HG03565 (cell line): Measurements from ENCODE around the gene FAAP100.
"Not testable (repeated sequence)": the region's sequence is repeated elsewhere in the genome, so short reads cannot be mapped to it uniquely, and the experiment has no call there.

ENCODE experiments used
- ATAC-seq: cut with Tn5 transposase; IDR thresholded peaks from one replicate; pipeline ENCODE4 v1.9.1; 2021; ENCODE audit warnings: mild to moderate bottlenecking, moderate library complexity; ENCODE audit not compliant: unreplicated experiment

The FAAP100 gene

DNA sequence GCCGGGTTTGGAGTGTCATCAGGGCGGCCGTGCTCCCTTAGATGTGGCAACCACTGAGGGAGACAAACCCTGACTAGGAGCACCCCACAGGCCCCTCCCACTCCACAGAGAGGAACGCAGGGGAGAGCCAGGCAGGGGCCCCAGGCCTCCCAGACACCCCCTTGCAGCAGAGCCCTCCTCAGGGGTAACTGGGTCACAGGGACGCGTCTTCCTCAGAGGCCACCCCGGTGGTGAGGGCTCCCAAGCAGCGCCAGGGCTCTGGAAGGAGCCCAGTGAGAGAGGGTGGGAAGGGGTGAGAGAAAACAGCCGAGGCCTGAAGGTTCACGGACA, 12.6 kb downstream of the FAAP100 start:
- ATAC-seq = no peak

DNA sequence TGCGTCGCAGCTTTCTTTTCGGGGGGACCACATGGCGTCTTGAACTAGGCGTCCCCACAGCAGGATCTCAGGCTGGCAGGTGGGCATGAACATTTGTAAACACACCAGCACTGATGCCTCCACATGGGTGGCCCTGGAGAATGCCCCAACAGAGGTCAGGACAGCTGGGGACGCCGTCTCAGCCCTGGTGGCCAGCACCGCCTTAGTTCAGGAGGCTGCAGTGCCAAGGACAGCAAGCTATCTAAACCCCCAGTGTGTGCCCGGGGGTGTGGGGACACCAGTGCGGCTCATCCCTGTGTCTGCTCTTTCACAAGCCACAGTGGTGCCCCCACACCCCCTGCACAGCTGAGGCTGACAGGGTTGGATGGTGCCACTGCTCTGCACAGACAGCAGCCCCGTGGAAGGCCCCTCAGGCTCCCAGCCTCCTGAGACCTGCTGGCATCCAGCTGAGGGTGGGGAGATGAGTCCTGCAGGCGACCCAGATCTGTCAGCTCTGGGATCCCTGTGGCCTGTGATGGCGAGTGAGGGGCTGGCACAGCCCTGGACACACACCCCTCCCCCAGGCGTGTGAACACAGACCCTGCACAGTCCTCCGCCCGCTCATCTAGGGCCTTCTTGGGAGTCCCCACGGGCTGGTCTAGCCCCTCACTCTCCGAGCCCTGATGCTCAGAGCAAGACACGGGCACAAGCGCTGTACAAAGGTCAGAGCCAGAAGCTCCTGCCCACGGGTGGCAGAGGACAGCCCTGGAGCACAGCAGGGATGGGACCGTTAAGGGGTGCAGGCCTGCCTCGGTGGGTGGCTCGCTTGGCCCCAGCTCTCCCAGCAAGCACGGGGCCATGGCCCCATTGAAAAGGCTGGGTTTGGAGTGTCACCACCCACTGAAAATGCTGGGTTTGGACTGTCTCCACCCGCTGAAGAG, 13.2 kb downstream of the FAAP100 start:
- ATAC-seq = no peak

DNA sequence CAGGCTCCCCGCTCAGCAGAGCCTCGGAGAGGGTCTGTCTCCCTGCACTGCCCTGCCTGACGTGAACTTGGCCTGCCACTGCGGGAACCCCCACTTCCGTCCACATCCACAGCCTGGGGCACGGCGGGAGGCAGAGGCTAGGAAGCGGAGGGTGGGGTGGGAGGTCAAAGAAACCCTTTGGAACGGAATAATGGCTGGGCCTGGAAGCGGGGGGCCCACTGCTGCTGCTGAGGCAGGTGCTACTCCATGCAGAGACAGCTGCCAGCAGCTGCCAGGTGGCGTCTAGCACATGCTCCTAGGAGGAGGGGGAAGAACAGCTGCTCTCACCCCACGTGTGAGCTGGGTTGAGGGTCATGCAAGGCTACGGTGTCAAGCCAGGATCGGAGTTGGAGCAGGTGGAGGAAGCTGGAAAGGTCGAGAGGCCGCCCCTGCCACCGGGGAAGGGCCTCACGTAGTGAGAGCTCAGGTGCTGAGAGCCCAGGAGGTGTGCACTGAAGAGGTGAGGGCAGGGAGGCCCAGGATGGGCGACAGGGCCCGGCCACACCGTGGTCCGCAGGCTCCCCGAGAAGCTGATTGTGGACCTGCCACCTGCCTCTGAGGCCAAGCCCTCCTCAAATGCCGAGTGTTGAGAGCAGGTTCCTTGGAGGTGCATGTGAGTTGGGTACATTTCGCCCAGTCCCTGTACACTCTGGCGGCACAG, 14.1 kb downstream of the FAAP100 start:
- ATAC-seq = no peak

DNA sequence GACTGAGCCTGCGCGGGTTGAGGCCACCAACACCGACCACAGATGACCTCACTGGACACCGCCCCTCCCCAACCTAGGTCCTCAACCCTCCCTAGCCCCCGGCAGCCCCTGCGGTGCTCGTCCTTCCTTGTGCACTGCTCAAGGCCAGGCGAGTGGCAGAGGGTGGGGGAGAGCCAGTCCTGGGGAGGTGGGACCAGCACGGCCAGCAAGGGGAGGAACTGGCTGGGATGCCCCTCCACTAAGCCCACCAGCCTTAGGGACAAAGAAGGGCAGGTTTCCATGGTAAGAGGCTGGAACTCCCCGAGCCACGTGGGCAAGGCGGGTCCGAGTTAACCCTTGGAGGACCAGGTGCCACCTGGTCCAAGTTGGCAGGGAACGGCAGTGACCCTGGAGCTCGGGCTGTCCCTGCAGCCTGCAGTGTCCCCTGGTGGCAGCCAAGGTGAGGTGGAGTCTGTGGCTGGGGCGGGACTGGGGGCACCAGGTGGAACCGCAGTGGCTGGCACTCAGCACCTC, 14.8 kb downstream of the FAAP100 start:
- no peak for ATAC-seq

DNA sequence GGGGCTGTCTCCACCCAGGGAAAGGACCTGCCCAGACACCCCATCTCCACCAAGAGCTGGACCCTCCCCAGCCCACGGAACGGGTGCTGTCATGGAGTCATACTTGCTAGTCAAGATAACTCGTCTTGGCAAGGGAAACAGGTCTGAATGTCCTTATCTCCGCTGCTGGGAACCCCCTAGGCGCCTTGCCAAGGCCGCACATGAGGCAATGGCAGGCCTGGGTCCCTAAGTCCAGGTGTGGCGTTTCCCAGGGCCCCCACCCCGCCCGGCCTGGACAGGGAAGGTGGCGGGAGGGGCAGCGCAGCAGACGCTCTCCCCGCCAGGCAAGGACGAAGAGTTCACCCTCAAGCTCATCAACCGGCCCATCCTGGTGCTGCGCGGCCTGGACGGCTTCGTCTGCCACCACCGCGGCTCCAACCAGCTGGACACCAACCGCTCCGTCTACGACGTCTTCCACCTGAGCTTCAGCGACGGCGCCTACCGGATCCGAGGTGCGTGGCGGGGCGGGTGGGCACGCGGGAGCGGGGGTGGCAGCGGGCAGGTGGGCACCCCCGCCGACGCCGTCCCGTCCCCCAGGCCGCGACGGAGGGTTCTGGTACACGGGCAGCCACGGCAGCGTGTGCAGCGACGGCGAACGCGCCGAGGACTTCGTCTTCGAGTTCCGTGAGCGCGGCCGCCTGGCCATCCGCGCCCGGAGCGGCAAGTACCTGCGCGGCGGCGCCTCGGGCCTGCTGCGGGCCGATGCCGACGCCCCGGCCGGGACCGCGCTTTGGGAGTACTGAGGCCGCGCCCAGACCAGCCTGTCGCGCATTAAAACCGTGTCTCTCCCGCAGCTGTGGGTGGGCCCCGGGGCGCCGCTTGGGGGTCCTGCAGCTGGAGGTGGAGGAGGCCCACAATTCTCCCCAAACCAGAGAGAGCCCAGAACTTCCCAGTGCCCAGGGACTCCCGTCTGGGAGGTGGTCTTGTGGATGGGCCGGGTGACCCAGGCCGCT, 15.6 kb downstream of the FAAP100 start:
- no peak for ATAC-seq

DNA sequence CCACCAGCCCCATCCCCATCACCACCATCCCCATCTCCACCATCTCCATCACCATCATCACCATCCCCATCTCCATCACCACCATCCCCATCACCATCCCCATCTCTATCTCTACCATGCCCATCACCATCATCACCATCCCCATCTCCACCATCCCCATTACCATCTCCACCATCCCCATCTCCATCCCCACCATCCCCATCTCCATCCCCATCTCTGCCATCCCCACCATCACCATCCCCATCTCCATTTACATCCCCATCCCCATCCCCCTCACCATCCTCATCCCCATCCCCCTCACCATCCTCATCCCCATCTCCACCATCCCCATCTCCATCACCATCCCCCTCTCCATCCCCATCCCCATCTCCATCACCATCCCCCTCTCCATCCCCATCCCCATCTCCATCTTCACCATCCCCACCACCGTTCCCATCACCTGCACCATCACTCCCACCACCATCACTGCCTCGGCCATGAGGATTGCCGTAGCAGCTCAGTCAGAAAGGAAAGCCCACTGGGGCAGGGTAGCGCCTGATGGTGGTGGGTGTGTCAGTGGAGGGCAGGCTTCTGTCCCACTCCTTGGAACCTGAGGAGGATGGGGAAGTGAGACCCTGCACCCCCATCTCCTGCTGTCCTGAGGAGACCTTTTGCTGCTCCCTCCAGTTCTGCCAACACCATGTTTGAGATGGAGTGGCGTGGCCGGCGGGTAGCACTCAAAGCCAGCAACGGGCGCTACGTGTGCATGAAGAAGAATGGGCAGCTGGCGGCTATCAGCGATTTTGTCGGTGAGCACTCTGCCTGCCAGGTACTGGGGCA, 16.5 kb downstream of the FAAP100 start:
- ATAC-seq = no peak

DNA sequence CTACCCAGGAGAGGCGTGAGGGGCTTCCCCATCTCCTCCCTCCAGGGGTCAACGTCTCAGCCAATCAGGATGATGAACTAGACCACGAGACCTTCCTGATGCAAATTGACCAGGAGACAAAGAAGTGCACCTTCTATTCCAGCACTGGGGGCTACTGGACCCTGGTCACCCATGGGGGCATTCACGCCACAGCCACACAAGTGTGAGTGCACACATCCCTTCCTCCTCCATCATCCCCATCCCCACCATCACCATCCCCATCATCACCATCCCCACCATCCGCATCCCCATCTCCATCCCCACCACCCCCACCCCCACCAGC, 17.2 kb downstream of the FAAP100 start:
- no peak for ATAC-seq

DNA sequence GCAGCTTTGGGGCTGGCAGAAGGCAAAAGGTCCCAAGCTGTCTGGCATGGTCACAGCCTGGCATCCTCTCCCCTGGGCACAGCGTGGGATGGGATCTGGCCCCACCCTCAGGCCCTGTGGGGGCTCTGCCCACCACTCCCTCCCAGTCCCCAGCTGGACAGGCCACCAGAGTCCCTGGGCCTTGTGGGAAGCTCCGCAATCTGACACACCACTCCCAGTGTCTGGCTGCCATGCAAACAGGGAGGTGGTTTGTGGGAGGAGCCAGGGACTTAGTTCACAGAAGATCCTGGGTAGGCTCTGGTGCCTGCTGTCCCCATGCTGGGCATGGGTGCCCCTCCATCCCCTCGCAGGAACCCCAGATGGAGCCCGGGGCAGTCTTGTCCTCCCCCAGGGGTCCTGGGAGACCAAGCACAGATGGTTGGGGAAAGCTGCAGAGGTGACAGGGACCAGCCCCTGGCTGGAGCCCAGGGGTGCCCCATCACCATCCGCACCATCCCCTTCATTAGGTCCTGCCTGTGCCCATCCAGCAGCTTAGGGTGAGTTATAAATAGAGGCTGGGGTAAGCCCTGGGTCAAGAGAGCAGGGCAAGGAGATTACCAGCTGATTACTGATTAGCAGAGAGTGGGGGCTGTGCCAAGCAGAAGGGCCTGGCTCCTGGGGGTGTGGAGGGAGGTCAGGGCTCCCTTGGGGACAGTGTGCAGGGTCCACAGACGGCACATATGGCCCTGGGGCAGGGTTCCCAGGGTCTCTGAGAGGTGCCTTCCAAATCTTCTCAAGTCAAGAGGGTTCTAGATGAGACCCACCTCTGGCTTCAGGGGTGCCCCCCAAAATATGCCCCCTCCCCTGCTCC, 17.8 kb downstream of the FAAP100 start:
- no peak for ATAC-seq

DNA sequence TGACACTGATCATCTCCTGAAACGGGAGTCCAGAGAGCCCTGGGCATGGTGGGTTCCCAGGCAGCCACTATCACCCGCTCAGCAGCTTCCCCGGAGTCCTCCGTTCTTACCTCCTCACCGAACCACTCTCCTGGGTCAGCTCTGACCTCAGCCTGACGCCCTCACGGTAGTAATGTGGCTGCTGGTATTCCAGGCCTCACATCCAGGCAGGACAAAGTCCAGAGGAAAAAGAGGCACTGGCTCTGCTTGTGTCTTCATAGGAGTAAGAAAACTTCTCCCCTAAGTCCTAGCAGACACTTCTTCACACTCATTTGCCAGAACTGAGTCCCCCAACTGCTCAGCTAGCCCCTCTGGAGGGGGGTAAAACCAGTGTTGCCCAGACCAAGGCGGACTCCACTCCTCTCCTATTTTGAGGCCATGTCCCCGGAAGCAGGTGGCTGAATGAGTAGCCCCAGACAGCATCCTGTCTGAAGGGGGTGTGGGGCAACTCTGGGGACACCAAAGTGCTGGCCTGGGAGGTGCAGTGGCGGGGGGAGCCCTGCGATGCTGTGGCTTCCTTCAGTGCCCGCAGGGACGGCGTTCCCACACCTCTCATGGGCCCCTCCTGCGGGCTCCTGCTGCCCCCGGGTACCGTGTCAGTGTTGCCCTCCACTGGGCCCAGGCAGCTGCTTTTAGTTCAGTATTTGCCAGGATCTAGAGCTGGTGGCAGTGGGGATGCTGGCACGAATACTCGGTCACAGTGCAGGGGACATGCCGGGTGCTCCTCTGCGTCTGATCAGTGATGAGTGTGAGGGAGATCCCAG, 18.6 kb downstream of the FAAP100 start:
- no peak for ATAC-seq

DNA sequence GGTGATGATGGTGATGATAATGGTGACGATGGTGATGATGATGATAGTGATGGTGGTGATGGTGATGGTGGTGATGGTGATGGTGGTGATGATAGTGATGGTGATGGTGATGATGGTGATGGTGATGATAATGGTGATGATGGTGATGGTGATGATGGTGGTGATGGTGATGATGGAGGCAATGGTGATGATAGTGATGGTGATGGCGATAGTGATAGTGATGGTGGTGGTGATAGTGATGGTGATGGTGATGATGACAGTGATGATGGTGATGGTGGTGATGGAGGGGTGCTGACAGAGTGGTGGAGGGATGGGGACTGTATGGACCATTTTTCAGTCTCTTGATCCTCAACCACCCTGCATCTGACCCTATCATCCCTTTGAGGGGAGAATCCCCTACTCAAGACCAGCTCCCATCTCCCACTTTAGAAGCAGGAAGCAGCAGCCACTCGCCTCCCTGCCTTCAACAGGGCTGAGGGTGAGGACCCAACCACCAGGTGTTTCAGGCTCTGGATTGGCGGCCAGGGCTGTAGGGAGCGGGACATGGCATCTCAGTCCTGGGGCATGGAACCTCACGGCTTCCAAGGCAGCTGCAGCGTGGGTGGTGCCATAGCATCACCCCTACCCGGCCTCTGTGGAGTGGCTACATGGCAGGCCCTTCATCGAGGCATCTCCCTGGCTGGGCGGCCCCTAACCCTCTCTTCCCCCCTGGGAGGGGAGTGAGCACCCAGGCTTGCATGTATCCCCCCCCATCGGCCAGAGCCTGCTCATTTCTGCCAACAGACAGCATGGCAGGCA, 19.5 kb downstream of the FAAP100 start:
- ATAC-seq = no peak

DNA sequence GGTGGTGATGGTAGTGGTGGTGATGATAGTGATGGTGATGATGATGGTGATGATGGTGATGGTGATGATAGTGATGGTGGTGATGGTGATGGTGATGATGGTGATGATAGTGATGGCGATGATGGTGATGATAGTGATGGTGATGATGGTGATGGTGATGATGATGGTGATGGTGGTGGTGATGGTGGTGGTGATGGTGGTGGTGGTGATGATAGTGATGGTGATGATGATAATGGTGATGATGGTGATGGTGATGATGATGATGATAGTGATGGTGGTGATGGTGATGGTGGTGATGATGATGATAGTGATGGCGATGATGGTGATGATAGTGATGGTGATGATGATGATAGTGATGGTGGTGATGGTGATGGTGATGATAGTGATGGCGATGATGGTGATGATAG, 20.2 kb downstream of the FAAP100 start:
- ATAC-seq = not testable (repeated sequence)

DNA sequence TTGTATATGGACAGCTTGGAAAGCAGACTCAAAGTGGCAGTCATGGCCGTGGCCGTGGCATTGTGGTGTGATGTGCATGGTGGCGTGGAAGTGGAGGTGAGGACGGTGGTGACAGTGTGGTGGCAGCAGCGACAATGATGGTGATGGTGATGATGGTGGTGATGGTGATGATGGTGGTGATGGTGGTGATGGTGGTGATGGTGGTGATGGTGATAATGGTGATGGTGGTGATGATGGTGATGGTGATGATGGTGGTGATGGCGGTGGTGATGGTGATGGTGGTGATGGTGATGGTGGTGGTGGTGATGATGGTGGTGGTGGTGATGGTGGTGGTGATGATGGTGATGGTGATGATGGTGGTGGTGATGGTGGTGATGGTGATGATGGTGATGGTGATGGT, 21.1 kb downstream of the FAAP100 start:
- not testable (repeated sequence) for ATAC-seq

DNA sequence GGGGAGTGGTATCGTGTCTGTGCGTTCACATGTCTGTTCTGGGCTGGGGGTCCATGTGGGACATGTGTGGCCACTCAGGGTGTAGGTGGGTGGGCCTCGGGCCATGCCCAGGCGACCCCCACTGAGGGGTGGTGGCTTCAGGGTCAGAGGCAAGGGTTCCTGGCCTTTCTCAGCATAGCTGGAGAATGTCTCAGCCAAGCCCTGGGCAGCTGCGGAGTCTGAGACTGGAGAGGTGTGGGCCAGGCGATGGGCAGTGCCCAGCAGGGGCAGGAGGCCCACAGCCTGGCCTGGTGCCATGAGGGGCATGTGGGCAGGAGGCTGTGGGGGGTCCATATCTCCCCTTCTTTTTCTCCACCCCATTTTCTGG, 22.7 kb downstream of the FAAP100 start:
- ATAC-seq = no peak

DNA sequence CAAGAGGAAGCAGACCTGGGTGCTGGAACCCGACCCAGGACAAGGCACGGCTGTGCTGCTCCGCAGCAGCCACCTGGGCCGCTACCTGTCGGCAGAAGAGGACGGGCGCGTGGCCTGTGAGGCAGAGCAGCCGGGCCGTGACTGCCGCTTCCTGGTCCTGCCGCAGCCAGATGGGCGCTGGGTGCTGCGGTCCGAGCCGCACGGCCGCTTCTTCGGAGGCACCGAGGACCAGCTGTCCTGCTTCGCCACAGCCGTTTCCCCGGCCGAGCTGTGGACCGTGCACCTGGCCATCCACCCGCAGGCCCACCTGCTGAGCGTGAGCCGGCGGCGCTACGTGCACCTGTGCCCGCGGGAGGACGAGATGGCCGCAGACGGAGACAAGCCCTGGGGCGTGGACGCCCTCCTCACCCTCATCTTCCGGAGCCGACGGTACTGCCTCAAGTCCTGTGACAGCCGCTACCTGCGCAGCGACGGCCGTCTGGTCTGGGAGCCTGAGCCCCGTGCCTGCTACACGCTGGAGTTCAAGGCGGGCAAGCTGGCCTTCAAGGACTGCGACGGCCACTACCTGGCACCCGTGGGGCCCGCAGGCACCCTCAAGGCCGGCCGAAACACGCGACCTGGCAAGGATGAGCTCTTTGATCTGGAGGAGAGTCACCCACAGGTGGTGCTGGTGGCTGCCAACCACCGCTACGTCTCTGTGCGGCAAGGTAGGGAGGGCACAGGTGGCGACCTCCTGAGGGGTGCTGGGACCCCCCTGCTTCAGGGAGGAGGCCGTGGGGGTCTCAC, 23.3 kb downstream of the FAAP100 start:
- ATAC-seq = no peak

DNA sequence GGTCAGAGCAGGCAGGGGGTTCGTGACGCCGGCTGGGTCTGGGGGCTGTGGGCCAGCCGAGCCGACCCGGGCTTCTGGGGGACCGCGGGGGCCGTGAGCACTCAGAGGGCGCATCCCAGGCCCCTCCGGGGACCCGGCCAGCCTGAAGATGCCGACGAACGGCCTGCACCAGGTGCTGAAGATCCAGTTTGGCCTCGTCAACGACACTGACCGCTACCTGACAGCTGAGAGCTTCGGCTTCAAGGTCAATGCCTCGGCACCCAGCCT, 23.8 kb downstream of the FAAP100 start:
- ATAC-seq = no peak

DNA sequence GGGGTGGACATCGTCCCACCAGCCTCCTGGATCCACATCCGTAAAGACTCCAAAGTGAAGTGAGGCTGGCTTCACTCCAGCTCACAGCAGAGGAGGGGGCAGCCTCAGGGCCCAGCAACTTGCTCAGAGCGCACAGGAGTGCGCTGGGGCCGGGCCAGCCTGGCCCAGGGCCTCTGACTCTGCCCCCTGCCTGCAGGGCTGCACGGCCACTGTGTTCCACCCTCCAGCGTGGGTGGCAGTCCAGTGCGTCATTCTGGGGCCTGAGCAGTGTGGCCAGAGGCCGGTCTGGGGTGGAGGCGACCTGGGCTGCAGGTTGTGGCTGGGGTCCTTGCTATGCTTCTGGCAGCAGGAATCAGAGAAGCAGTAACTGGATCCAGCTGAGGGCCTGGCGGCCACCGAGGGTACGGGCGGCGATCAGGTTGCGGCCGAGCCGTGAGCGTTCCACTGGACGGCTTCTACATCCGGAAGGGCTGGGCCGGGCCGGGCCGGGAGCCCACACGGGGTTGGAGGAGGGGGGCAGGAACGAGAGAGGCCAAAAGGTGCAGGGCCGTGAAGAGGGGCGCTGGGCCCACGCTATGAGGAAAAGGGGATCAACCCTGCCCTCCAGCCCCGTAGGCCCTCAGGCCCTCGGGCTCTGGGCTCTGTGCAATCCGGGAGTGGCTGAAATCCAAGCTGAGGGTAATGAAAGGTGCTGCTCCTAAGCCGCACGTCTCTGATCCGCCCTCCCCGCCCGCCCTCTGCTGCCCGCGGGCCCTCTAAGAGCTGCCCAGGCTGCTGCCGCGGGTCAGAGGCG, 24.4 kb downstream of the FAAP100 start, which contains the start of gene FSCN2:
TSS of gene FSCN2 (plus strand) at position 787 of the 793 bp plus-strand sequence. CDS start 155 bp downstream, outside the sequence.
- ATAC-seq = no peak
